GM23248 (cell line): ENCODE results near the gene UBC. TPM values are rescaled to one million over a fixed set of nuclear protein-coding genes. Genes with fewer than 3 reads are reported as not detected.

ENCODE experiments used
- DNase-seq: peaks from one replicate; pipeline ENCODE4 v3.0.0-alpha.2; 2015
- H2AFZ ChIP-seq: fragments of 200-600 bp; sonication (generic); 2 replicates; pipeline ENCODE4 v1.6.1; 2016; ENCODE audit warnings: antibody characterized with exemption
- H3F3A ChIP-seq: fragments of 200-600 bp; sonication (generic); 2 replicates; pipeline ENCODE4 v1.6.1; 2016; ENCODE audit warnings: mild to moderate bottlenecking, antibody characterized with exemption, mixed run types; ENCODE audit not compliant: insufficient read depth
- H3K27ac ChIP-seq: fragments of 200-600 bp; sonication (generic); 2 replicates; pipeline ENCODE4 v1.5.1; 2016; ENCODE audit warnings: mild to moderate bottlenecking
- H3K27me3 ChIP-seq: fragments of 200-600 bp; sonication (generic); replicated peaks from 2 replicates; pipeline ENCODE4 v1.6.1; 2016; ENCODE audit warnings: mild to moderate bottlenecking; ENCODE audit not compliant: insufficient read depth
- H3K36me3 ChIP-seq: fragments of 200-600 bp; sonication (generic); 2 replicates; pipeline ENCODE4 v1.6.1; 2016; ENCODE audit warnings: low read depth, mild to moderate bottlenecking
- H3K4me1 ChIP-seq: fragments of 200-600 bp; sonication (generic); 2 replicates; pipeline ENCODE4 v1.6.1; 2016; ENCODE audit warnings: mild to moderate bottlenecking; ENCODE audit not compliant: insufficient read depth
- H3K4me2 ChIP-seq: fragments of 200-600 bp; sonication (generic); one replicate; pipeline ENCODE4 v1.6.1; 2016; ENCODE audit warnings: mild to moderate bottlenecking; ENCODE audit not compliant: unreplicated experiment
- H3K4me3 ChIP-seq: fragments of 200-600 bp; sonication (generic); 2 replicates; pipeline ENCODE4 v1.5.1; 2016; ENCODE audit warnings: mild to moderate bottlenecking
- H3K79me2 ChIP-seq: fragments of 200-600 bp; sonication (generic); 2 replicates; pipeline ENCODE4 v1.6.1; 2016; ENCODE audit warnings: mild to moderate bottlenecking; ENCODE audit not compliant: insufficient read depth
- H3K9ac ChIP-seq: fragments of 200-600 bp; sonication (generic); 2 replicates; pipeline ENCODE4 v1.6.1; 2016; ENCODE audit warnings: mild to moderate bottlenecking
- H3K9me2 ChIP-seq: fragments of 200-600 bp; sonication (generic); 2 replicates; pipeline ENCODE4 v1.6.1; 2016; ENCODE audit warnings: mixed run types, mild to moderate bottlenecking, moderate library complexity; ENCODE audit not compliant: insufficient read depth
- H3K9me3 ChIP-seq: fragments of 200-600 bp; sonication (generic); one replicate; pipeline ENCODE4 v1.6.1; 2017; ENCODE audit warnings: low read depth
- H4K20me1 ChIP-seq: fragments of 200-600 bp; sonication (generic); 2 replicates; pipeline ENCODE4 v1.6.0; 2016; ENCODE audit not compliant: insufficient read depth
- EZH2 ChIP-seq: fragments of 200-600 bp; sonication (generic); IDR thresholded peaks from 2 replicates; pipeline ENCODE4 v1.6.1; 2018; ENCODE audit warnings: antibody characterized with exemption, mild to moderate bottlenecking; ENCODE audit not compliant: insufficient read depth, poor library complexity, severe bottlenecking
- EZH2phosphoT487 ChIP-seq: fragments of 200-600 bp; sonication (generic); IDR thresholded peaks from 2 replicates; pipeline ENCODE4 v1.6.1; 2018; ENCODE audit warnings: antibody characterized with exemption, moderate library complexity, mild to moderate bottlenecking, low read depth; ENCODE audit not compliant: insufficient read depth
- WGBS, 2 experiments: methylation state at CpG; one replicate each; pipeline ENCODE4 v1.1.6; 2015 to 2017; ENCODE audit warnings: low lambda C conversion rate in 2 of 2, low coverage in 1 of 2; ENCODE audit errors: missing lambda C conversion rate in 2 of 2; 5-methylcytosine and 5-hydroxymethylcytosine counted together
- in situ Hi-C: fragments of 300-500 bp; cut with MboI; formaldehyde crosslinking; loops from 2 replicates; pipeline ENCODE4 v1.15.0; 2020
- polyA plus RNA-seq: library from polyadenylated mRNA; unstranded; fragments of >200 nt; fragmentation: Nextera tagmentation; extraction: Ambion mirVana; gene quantifications from 2 replicates; pipeline ENCODE4 v1.2.1, GENCODE V29; 2016
- total RNA-seq: library from RNA; depleted of rRNA; stranded (reverse); fragments of >200 nt; shearing (Covaris generic); gene quantifications from 2 replicates; pipeline ENCODE4 v1.2.3, GENCODE V29; 2014

The UBC gene
- total and polyA plus RNA-seq, 2 experiments from 2014 or later, result 1,490 to 1,496 TPM

- 62 to 75% methylated on average over 2 to 4 of the region's 4 CpGs for WGBS, 2 experiments
- no peak for DNase-seq
- in situ Hi-C loops, result no loop called here
These were observed 43.9 kb downstream of the UBC start for GRCh38 chr12:124870515-124870914.

GRCh38 chr12:124869059-124869665 lies 45.3 kb downstream of the UBC start:
- H3F3A ChIP-seq, result no peaks in the 10 kb centered on the region
- H2AFZ ChIP-seq, result no peak overlapping the region
- no peak overlapping the region for H3K9ac ChIP-seq
- no peaks in the 10 kb centered on the region for H3K9me2 ChIP-seq
- H3K27me3 ChIP-seq, result no peaks in the 10 kb centered on the region
- no peak overlapping the region for H3K27ac ChIP-seq
- no peak for DNase-seq
- 78 to 79% methylated on average over 16 to 17 of the region's 17 CpGs for WGBS, 2 experiments
- no peaks in the 10 kb centered on the region for H3K36me3 ChIP-seq
- in situ Hi-C loops, result no loop called here
- H3K9me3 ChIP-seq, result no peaks in the 10 kb centered on the region
- no peaks in the 10 kb centered on the region for H3K4me1 ChIP-seq
- TF ChIP-seq EZH2phosphoT487, result no peak
- TF ChIP-seq EZH2, result no peak
- no peaks in the 10 kb centered on the region for H3K79me2 ChIP-seq
- H4K20me1 ChIP-seq, result no peaks in the 10 kb centered on the region
- no peak overlapping the region for H3K4me3 ChIP-seq
- no peak overlapping the region for H3K4me2 ChIP-seq

More at GRCh38 chr12:124870515-124870914, 43.9 kb downstream of the UBC start:
- Histone ChIP-seq H3F3A (no peaks in the 10 kb centered on the region), H2AFZ (no peak overlapping the region), H3K9ac (no peak overlapping the region), H3K4me2 (no peak overlapping the region), H3K27me3 (no peaks in the 10 kb centered on the region), H4K20me1 (no peaks in the 10 kb centered on the region), H3K79me2 (no peaks in the 10 kb centered on the region), H3K4me3 (no peak overlapping the region), H3K27ac (no peak overlapping the region), H3K9me2 (no peaks in the 10 kb centered on the region), H3K36me3 (no peaks in the 10 kb centered on the region), H3K4me1 (no peaks in the 10 kb centered on the region), H3K9me3 (no peaks in the 10 kb centered on the region)
- TF ChIP-seq EZH2phosphoT487 (no peak), EZH2 (no peak)

- no peak overlapping the region for H3K9ac ChIP-seq
- H3K9me3 ChIP-seq, result no peaks in the 10 kb centered on the region
- DNase-seq, result no peak
- no peaks in the 10 kb centered on the region for H3F3A ChIP-seq
- H3K9me2 ChIP-seq, result no peaks in the 10 kb centered on the region
- no peaks in the 10 kb centered on the region for H3K27me3 ChIP-seq
- 75 to 76% methylated on average over 11 of the region's 11 CpGs for WGBS, 2 experiments
- no peaks in the 10 kb centered on the region for H3K36me3 ChIP-seq
- in situ Hi-C loops, result no loop called here
- H4K20me1 ChIP-seq, result no peaks in the 10 kb centered on the region
- H3K4me2 ChIP-seq, result no peak overlapping the region
- no peak overlapping the region for H3K27ac ChIP-seq
- no peaks in the 10 kb centered on the region for H3K79me2 ChIP-seq
- H3K4me3 ChIP-seq, result no peak overlapping the region
- H3K4me1 ChIP-seq, result no peaks in the 10 kb centered on the region
- TF ChIP-seq EZH2, result no peak
- no peak for TF ChIP-seq EZH2phosphoT487
- H2AFZ ChIP-seq, result no peak overlapping the region
These were observed 46.0 kb downstream of the UBC start for GRCh38 chr12:124868252-124869058.

- WGBS, 2 experiments, result 90 to 94% methylated on average over 6 of the region's 6 CpGs
- no peaks in the 10 kb centered on the region for H3F3A ChIP-seq
- H3K4me2 ChIP-seq, result no peak overlapping the region
- no peaks in the 10 kb centered on the region for H4K20me1 ChIP-seq
- no peaks in the 10 kb centered on the region; the same call in 1 of the 2 replicates for H3K27me3 ChIP-seq
- H3K9ac ChIP-seq, result no peak overlapping the region
- H2AFZ ChIP-seq, result no peak overlapping the region
- DNase-seq, result no peak
- H3K27ac ChIP-seq, result no peak overlapping the region
- TF ChIP-seq EZH2 (no peak), EZH2phosphoT487 (no peak)
- H3K4me3 ChIP-seq, result no peak overlapping the region
- H3K9me3 ChIP-seq, result no peaks in the 10 kb centered on the region
- no peaks in the 10 kb centered on the region for H3K36me3 ChIP-seq
- H3K4me1 ChIP-seq, result no peaks in the 10 kb centered on the region
- no peaks in the 10 kb centered on the region for H3K9me2 ChIP-seq
- no peaks in the 10 kb centered on the region for H3K79me2 ChIP-seq
- in situ Hi-C loops, result no loop called here
These were observed 47.0 kb downstream of the UBC start for GRCh38 chr12:124867401-124867930.
